GM21360 (cell line): ENCODE measurements around the gene TMEM19.

Experiments used
- ATAC-seq: cut with Tn5 transposase; IDR thresholded peaks from one replicate; pipeline ENCODE4 v1.9.1; 2021; ENCODE audit warnings: mild to moderate bottlenecking, moderate library complexity; ENCODE audit not compliant: unreplicated experiment

Gene TMEM19

DNA sequence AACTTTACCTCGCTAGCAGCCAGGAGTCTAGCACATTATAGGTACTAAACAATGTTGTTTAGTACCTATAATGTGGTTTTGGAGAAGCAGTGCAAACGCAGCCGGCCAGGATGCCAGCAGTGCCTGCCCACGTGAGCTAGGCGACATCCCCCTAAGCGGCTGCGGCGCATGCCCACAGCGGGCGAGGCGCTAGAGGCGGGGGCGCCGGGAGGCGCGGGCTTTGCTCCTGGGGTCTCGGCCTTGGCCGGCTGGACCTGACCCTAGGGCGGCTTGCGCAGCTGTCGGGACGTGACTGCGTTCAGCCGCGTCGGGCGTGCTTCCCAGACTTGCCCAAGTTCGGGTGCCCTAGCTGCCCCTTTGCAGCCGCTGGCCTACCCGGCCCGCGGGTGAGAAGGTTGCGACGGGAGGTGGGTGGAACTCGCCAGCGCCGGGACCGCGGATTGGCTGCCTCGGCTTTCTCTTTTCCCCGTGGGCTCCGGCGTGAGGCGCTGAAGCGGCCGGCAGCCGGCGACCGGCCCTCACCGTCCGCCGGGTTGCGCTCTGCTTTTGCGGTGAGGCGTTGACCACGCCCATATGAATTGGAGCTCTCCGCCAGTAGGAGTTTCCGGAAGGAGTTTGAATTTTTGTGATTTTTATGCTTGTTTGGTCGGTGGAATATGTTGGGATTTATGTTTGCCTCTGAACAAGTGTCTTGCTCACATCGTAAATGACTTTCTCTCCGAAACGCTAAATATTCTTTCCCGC is at the start of gene TMEM19:
Gene TMEM19 (plus strand): TSS at position 169 of the 744 bp plus-strand sequence. CDS start 599 bp downstream, outside the sequence.
- ATAC-seq = peak; percentile 83

- ATAC-seq = no peak
These were observed 49.2 kb upstream of the TMEM19 start for GRCh38 chr12:71636704-71637115.

DNA sequence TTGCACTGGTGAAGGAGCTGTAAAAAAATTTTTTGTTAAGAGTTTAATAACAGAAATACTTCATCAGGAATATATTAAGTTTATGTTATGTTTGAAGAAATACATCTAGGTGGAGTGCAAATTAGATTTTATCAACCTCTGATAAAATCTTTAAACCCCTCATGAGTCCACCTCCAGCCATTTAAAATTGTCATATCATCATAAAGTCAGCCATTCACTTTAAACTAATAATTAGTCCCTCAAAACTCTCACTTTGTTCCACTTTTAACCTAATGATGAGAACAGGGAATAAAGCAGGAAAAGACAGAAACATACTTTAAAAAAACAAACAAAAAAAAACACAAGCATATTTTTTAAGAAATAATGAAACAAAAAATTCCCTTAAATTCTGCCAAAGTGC is 47.4 kb upstream of the TMEM19 start:
- no peak for ATAC-seq

DNA sequence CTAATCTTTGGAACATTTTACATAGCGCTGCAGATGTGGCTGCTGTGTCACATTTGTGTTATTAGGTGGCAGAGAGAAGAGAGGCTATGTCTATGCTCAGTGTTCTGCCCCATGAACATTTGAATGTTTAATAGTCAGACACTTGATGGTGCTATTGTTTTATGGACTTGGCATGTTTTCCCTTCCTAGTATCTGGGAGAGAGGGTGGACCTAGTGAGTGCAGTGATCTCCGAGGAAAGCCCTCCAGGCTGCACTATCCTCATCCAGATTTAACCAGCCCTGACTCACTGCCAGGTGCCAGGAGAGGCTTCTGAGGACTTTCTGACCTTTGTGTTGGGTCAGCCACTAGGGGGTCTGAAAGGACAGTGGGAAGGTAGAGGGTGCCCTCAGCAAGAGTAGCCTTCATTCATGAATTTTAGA is 46.5 kb upstream of the TMEM19 start:
- no peak for ATAC-seq

DNA sequence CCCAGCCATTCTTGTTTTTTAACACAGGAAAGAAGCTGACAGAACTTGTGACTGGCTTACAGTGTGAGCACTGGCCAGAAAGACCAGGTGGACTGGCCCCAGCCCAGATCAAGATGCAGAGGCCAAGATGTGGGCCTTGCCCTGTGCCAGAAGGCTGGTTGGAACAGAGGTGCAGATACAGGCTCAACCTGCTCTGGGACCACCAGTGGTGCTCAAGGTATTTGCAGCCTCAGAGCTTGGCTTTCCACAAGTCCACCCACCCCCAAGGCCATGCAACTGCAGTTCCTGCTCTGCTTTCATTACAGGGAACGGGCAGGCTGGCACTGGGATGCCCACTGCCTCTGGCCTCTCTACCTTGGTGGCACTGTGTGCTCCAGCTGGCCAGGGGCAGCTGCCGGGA is 45.6 kb upstream of the TMEM19 start:
- ATAC-seq = no peak

- ATAC-seq = no peak
These were observed 44.5 kb upstream of the TMEM19 start for GRCh38 chr12:71641390-71641789.

- no peak for ATAC-seq
These were observed 43.6 kb upstream of the TMEM19 start for GRCh38 chr12:71642264-71642663.

DNA sequence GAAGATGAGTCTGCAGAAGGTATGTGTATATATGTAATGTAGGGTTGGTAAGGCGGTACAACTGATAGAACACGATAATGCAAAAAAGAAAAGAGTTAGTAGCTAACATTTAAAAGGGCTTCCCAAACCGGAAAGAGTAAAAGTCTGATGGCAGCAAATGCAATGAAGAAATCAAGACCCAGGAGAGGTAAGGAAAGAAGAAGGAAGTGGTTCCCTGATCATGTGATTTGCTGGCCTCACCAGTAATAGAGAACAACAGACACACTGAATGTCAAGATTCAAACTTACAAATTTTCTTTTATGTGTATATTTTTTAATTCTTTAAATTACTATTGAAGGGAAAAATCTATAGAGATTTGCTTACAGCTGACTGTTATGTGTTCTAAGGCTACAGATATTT is 40.6 kb upstream of the TMEM19 start:
- no peak for ATAC-seq

DNA sequence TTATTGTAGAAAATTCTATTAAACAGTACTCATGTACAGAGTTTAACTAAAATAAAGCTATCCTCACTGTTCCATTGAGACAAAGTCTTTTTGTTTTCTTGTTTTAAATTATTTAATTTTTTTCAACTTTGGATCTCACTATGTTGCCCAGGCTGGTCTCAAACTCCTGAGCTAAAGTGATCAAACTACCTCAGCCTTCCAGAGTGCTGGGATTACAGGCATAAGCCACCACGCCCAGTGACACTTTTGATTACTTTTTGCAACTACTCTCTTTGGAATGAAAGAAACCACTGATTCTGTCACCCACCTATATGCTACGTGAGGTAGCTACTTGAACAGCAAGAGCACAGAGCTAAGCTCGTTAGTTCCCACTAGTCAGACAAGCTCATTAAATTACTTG is 39.4 kb upstream of the TMEM19 start:
- no peak for ATAC-seq

DNA sequence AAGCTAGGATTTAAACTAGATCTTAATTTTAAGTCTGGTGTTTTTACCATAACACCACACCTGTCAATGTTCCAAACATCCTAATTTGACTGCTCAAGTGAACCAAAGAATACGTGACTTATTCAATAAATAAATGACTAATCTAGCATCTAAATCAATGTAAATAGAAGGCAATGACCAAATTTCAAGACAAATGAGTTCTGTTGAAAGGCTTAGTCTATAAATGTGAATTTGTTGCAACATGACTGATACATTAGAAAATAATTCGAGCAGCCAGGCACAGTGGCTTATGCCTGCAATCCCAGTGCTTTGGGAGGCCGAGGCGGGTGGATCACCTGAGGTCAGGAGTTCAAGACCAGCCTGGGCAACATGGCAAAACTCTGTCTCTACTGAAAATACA is 37.3 kb upstream of the TMEM19 start:
- ATAC-seq = no peak

DNA sequence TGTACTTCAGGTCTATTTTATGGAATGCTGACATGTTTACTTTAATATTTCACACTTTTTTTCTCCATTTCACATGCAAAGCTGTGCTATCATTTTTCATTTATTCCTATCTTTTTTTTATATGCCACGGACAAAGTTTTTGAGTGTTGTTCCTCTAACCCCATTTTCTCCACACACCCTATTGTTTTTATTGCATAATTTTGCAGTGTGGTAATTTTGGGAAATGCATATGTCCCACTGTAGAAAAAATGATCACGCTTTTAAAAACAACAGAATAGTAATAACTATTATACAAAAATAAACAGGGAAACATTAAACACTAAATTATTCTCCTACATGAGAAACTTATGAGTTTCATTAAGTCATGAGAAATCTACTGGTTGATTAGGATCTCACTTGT is 36.5 kb upstream of the TMEM19 start:
- ATAC-seq = no peak

GRCh38 chr12:71652656-71653055 is 33.2 kb upstream of the TMEM19 start:
- ATAC-seq = no peak

DNA sequence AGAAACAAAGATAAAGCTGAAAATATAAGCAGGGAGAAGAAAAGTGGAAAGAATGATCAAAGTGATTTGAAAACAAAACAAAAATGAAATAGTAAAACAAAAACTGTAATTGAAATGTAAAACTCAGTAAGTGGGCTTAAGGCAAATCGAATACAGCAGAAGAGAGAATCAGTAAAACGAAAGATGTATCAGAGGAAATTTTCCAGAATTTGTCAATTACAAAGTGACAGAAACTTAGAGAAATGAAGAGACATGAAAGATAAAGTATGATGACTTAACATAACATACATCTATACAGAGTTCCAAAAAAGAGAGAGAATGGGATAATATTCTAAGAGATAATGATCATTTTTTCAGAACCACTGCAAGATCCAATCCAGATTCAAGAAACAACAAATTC is 32.7 kb upstream of the TMEM19 start:
- ATAC-seq = no peak

GRCh38 chr12:71654200-71654599 is 31.7 kb upstream of the TMEM19 start:
- ATAC-seq = no peak

- no peak for ATAC-seq
These were observed 30.4 kb upstream of the TMEM19 start for GRCh38 chr12:71655495-71655894.

DNA sequence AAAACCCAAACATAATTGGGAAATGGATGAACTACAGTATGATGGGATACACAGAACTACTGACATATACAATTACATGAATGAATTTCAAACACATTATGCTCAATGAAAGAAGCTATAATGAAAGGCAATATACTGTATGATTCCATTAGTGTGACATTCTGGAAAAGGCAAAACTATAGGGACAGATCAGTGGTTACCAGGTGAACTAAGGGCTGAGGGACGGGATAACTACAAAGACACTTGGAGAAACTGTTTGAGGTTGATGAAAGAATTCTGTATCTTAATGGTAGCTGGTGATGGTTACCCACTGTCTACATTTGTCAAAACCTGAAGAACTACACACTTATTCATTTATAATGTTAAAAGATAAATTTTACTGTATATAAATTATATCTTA is 30.0 kb upstream of the TMEM19 start:
- ATAC-seq = no peak

GRCh38 chr12:71656740-71657139 is 29.1 kb upstream of the TMEM19 start:
- ATAC-seq = no peak

- ATAC-seq = no peak
These were observed 23.8 kb upstream of the TMEM19 start for GRCh38 chr12:71661977-71662530.

DNA sequence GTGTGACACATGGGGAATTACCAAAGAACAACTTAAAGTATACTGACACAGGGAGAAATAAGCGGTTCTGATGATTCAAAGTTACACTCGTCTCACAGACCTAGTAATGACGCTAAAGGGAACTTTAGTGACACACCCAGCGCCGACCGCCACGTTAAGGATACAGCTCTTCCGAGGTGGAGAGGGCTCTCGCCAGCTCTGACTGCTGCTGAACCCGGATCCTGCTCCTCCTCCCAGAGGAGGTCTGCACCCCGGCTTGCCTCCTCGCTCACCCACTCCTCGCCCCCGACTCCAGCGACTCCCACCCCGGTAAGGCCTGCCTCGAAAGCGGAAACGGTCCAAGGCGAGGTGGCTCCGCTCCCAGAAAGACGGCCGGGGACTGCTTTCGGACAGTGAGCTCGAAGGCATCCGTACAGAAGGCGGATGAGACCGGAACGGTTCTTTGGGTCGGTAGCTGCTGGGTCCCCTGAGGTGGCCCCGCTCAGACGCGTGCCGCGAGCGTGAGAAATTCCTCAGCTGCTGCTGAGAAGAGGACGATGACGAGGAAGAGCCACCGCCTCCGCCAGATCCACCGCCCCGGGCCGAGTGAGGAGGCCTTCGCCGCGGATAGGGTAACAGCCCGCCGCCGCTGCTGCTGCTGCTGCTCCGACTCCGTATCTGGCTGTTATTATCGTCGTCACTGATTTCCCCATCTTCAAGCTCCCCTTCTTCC is 22.9 kb upstream of the TMEM19 start:
- ATAC-seq = peak; percentile 24

DNA sequence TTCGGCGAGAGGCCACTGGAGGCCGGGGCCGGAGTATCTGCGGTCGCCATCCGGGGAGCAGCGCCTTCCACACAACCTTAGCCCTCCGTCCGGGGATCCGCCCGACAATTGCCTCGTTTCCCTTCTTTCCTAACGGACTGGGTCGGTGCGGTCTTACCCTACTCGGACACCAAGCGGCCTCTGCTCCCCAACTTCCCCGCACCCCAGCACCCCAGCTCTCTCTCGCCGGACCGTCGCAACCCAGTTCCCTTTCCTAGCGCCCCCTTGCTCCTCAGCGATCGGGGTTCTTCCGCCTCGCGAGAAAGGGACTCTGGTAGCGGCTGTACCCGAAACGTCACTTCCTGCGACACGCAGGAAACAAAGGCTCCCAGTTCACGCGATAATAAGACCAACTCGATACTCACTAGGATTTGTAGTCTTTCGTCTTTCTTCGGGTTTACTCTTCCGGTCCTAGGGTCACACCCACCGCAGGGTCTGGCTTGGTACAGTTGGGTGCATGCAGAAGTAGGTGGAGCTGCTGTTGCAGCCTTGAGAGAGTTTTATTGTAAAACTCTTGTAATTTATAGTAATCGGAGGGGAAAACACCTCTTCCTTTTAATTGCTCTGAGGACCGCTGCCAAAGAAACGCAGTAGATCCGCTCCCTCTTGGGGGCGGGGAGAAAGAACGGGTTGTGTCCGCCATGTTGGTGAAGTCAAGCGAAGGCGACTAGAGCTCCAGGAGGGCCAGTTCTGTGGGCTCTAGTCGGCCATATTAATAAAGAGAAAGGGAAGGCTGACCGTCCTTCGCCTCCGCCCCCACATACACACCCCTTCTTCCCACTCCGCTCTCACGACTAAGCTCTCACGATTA is 22.1 kb upstream of the TMEM19 start, which contains the start of the genes THAP2 and ZFC3H1:
Gene THAP2 (plus strand): TSS at position 741 of the 850 bp plus-strand sequence. CDS start 209 bp downstream, outside the sequence.
Gene ZFC3H1 (minus strand): TSS at position 288 of the 850 bp plus-strand sequence. CDS start 238 bp downstream, at position 50.
- peak; percentile 90 for ATAC-seq
